ENCODE data around the gene JPH2. TPM values are rescaled to one million over a fixed set of nuclear protein-coding genes. Genes with fewer than 3 reads are reported as not detected.

JPH2 gene
- total RNA-seq, 1 experiment from 2014 or later: 0.17 TPM

- intact Hi-C loops (cut with micrococcal nuclease): no loop called here
Observed at GRCh38 chr20:44120676-44121425, 66.1 kb downstream of the JPH2 start.

More at GRCh38 chr20:44120676-44121425, 66.1 kb downstream of the JPH2 start:
- no peaks in the 10 kb centered on the region for H3K9me2 ChIP-seq (ENCODE audit: insufficient read depth)
- H4K20me1 ChIP-seq (ENCODE audit: insufficient read depth): no peaks in the 10 kb centered on the region
- H3K79me2 ChIP-seq (ENCODE audit: insufficient read depth, low read length): no peaks in the 10 kb centered on the region
- ATAC-seq (no peak), DNase-seq (ENCODE audit: low read depth, low spot score) (no peak)
- no peak for TF ChIP-seq POLR2A (IDR thresholded peaks at IDR 0.05; ENCODE audit: borderline replicate concordance, extremely low read depth, insufficient read depth, insufficient read length)
- TF ChIP-seq ELF1 (IDR thresholded peaks at IDR 0.05; ENCODE audit: borderline replicate concordance, low read depth): no peak
- no peak for TF ChIP-seq SIN3A (IDR thresholded peaks at IDR 0.05; ENCODE audit: low read depth)
- no peak for TF ChIP-seq POLR2AphosphoS5 (IDR thresholded peaks at IDR 0.05; ENCODE audit: low read depth, low read length)
- no peak for TF ChIP-seq RAD21 (IDR thresholded peaks at IDR 0.05; ENCODE audit: low read depth)
- TF ChIP-seq JUND (IDR thresholded peaks at IDR 0.05): no peak
- TF ChIP-seq REST (IDR thresholded peaks at IDR 0.05; ENCODE audit: low read depth): no peak
- no peak for TF ChIP-seq SRF (IDR thresholded peaks at IDR 0.05; ENCODE audit: low read depth)
- H2AFZ ChIP-seq (ENCODE audit: low read depth, low read length, poor library complexity, severe bottlenecking): no peak overlapping the region
- no peak overlapping the region for H3K4me3 ChIP-seq (replicated peaks in 1 of 2; ENCODE audit: low read depth in 1 of 2, low read length in 2 of 2)
- ChIA-PET RAD21 (ENCODE audit: low non-redundant PET in 1 of 2, low total read pairs in 2 of 2, uncharacterized antibody in 2 of 2, unreplicated experiment in 2 of 2) (interaction anchor here in 1 of 2 experiments (0.6 kb wide), 1 partner anchor 75 kb away, joined by 3 read pairs; no protein-coding TSS in a partner anchor), POLR2A (no interaction called here), CTCF (interaction anchor here (1.1 to 6.2 kb wide), 4 partner anchors 11 to 351 kb away, joined by 3 to 197 read pairs (median 3); no protein-coding TSS in a partner anchor)
- H3K9me3 ChIP-seq (ENCODE audit: control insufficient read depth in 1 of 2, insufficient read depth in 1 of 2, low read depth in 1 of 2, low read length in 2 of 2): no peaks in the 10 kb centered on the region
- BruUV-seq (replicated peaks): no TSS peak
- no peak overlapping the region for H3K9ac ChIP-seq (ENCODE audit: low read length)
- H3K4me2 ChIP-seq (ENCODE audit: low read length): no peak overlapping the region
- H3K4me1 ChIP-seq (ENCODE audit: control insufficient read depth in 1 of 2, insufficient read depth in 2 of 2, low read length in 2 of 2): peaks cover 0 to 4% of the 10 kb centered on the region in 2 experiments; a peak in 1 of 4 replicates
- H3K27ac ChIP-seq (ENCODE audit: low read depth, low read length): no peak overlapping the region
- no peaks in the 10 kb centered on the region for H3K36me3 ChIP-seq (ENCODE audit: control insufficient read depth in 1 of 2, insufficient read depth in 2 of 2, low read length in 2 of 2)
- H3K27me3 ChIP-seq (ENCODE audit: insufficient read depth, low read length): no peaks in the 10 kb centered on the region
